GM23338 (cell line): Measurements from ENCODE around the gene GOLGA6C. TPM values are rescaled to one million over a fixed set of nuclear protein-coding genes. Genes with fewer than 3 reads are reported as not detected.
"Not testable (repeated sequence)": the region's sequence is repeated elsewhere in the genome, so short reads cannot be mapped to it uniquely, and the experiment has no call there.

Source experiments
- ATAC-seq: fragments of 200-7000 bp; cut with Tn5 transposase; 3 replicates; pipeline ENCODE4 v1.9.1; 2020
- DNase-seq: peaks from one replicate; pipeline ENCODE4 v3.0.0-alpha.2; 2015; ENCODE audit warnings: low spot score
- H2AFZ ChIP-seq: fragments of 200-600 bp; sonication (generic); 2 replicates; pipeline ENCODE4 v1.8.0; 2016; ENCODE audit warnings: antibody characterized with exemption, mild to moderate bottlenecking, moderate library complexity
- H3F3A ChIP-seq: fragments of 200-600 bp; sonication (generic); replicated peaks from 2 replicates; pipeline ENCODE4 v1.8.0; 2017; ENCODE audit warnings: antibody characterized with exemption, mixed run types, low read depth
- H3K27ac ChIP-seq: fragments of 200-600 bp; sonication (generic); 2 replicates; pipeline ENCODE4 v1.6.1; 2016; ENCODE audit warnings: low read depth
- H3K27me3 ChIP-seq: fragments of 200-600 bp; sonication (generic); 2 replicates; pipeline ENCODE4 v1.8.0; 2016; ENCODE audit warnings: mild to moderate bottlenecking, mixed run types, moderate library complexity; ENCODE audit not compliant: insufficient read depth
- H3K36me3 ChIP-seq: fragments of 200-600 bp; sonication (generic); 2 replicates; pipeline ENCODE4 v1.8.0; 2016; ENCODE audit warnings: mild to moderate bottlenecking; ENCODE audit not compliant: insufficient read depth
- H3K4me1 ChIP-seq: fragments of 200-600 bp; sonication (generic); 2 replicates; pipeline ENCODE4 v1.8.0; 2016; ENCODE audit warnings: mild to moderate bottlenecking, moderate library complexity; ENCODE audit not compliant: insufficient read depth
- H3K4me2 ChIP-seq: fragments of 200-600 bp; sonication (generic); 2 replicates; pipeline ENCODE4 v1.7.1; 2017; ENCODE audit warnings: mixed run types
- H3K4me3 ChIP-seq: fragments of 200-600 bp; sonication (generic); 2 replicates; pipeline ENCODE4 v1.6.1; 2016; ENCODE audit warnings: mixed run types
- H3K79me2 ChIP-seq: fragments of 200-600 bp; sonication (generic); replicated peaks from 2 replicates; pipeline ENCODE4 v1.8.0; 2017; ENCODE audit warnings: mild to moderate bottlenecking; ENCODE audit not compliant: insufficient read depth
- H3K9me2 ChIP-seq: fragments of 200-600 bp; sonication (generic); 2 replicates; pipeline ENCODE4 v1.8.0; 2017; ENCODE audit not compliant: insufficient read depth
- H4K20me1 ChIP-seq: fragments of 200-600 bp; sonication (generic); replicated peaks from 2 replicates; pipeline ENCODE4 v1.8.0; 2017; ENCODE audit warnings: mild to moderate bottlenecking; ENCODE audit not compliant: insufficient read depth
- H3K27ac Mint-ChIP-seq: 2 replicates; pipeline ENCODE4 v1.8.0; 2020; ENCODE audit warnings: inconsistent platforms, mild to moderate bottlenecking, moderate library complexity, mixed read lengths
- H3K27me3 Mint-ChIP-seq: 3 replicates; pipeline ENCODE4 v1.8.0; 2022; ENCODE audit warnings: low read depth, mild to moderate bottlenecking, moderate library complexity, mixed read lengths, inconsistent platforms; ENCODE audit not compliant: insufficient read depth, poor library complexity
- H3K36me3 Mint-ChIP-seq: 3 replicates; pipeline ENCODE4 v1.8.0; 2021; ENCODE audit warnings: low read depth, mild to moderate bottlenecking, inconsistent platforms, moderate library complexity, mixed read lengths
- H3K4me1 Mint-ChIP-seq: 3 replicates; pipeline ENCODE4 v1.8.0; 2020; ENCODE audit warnings: mild to moderate bottlenecking, inconsistent platforms, mixed read lengths
- H3K4me3 Mint-ChIP-seq: 3 replicates; pipeline ENCODE4 v1.8.0; 2021; ENCODE audit warnings: moderate library complexity, mild to moderate bottlenecking, inconsistent platforms, mixed read lengths
- H3K9me3 Mint-ChIP-seq: 3 replicates; pipeline ENCODE4 v1.8.0; 2020; ENCODE audit warnings: moderate library complexity, mild to moderate bottlenecking, inconsistent platforms, mixed read lengths
- CREB1 ChIP-seq: fragments of 250-450 bp; sonication (Bioruptor Pico); IDR thresholded peaks from 2 replicates; pipeline ENCODE4 v1.5.0; 2020; ENCODE audit warnings: low read depth, mild to moderate bottlenecking, moderate library complexity
- EZH2 ChIP-seq: fragments of 200-600 bp; sonication (generic); IDR thresholded peaks from one replicate; pipeline ENCODE4 v1.8.0; 2017; ENCODE audit warnings: antibody characterized with exemption, mild to moderate bottlenecking, low read depth; ENCODE audit not compliant: unreplicated experiment
- JUNB ChIP-seq: IDR thresholded peaks from one replicate; pipeline ENCODE4 v1.6.1; 2016; ENCODE audit warnings: antibody characterized with exemption; ENCODE audit not compliant: unreplicated experiment
- NANOG ChIP-seq: IDR thresholded peaks from 2 replicates; pipeline ENCODE4 v1.6.1; 2016; ENCODE audit warnings: antibody characterized with exemption, borderline replicate concordance
- STAT1 ChIP-seq: IDR thresholded peaks from one replicate; pipeline ENCODE4 v1.6.1; 2016; ENCODE audit warnings: antibody characterized with exemption; ENCODE audit not compliant: unreplicated experiment
- ZNF331 ChIP-seq: fragments of 250-450 bp; sonication (Bioruptor Pico); IDR thresholded peaks from 2 replicates; pipeline ENCODE4 v1.5.0; 2020; ENCODE audit warnings: low read depth, mild to moderate bottlenecking, moderate library complexity
- ZNF462 ChIP-seq: fragments of 250-450 bp; sonication (Bioruptor Pico); IDR thresholded peaks from 2 replicates; pipeline ENCODE4 v1.5.0; 2020; ENCODE audit warnings: mild to moderate bottlenecking, moderate library complexity
- polyA plus RNA-seq: library from polyadenylated mRNA; unstranded; fragments of >200 nt; fragmentation: Nextera tagmentation; extraction: Ambion mirVana; gene quantifications from 2 replicates; pipeline ENCODE4 v1.2.1, GENCODE V29; 2016
- total RNA-seq: library from RNA; depleted of rRNA; stranded (reverse); fragments of >200 nt; shearing (Covaris generic); gene quantifications from 2 replicates; pipeline ENCODE4 v1.2.3, GENCODE V29; 2014

The GOLGA6C gene
- total and polyA plus RNA-seq, 2 experiments from 2014 or later: 0.34 to 1.3 TPM

- Histone ChIP-seq H3K27me3 (no peaks in the 10 kb centered on the region), H3F3A (no peaks in the 10 kb centered on the region), H3K4me2 (no peak overlapping the region), H3K36me3 (no peaks in the 10 kb centered on the region), H2AFZ (0 out of 2 replicates have a peak overlapping the region, but pooled peaks have one; percentile 59), H3K27ac (no peak overlapping the region), H3K9me2 (no peaks in the 10 kb centered on the region), H4K20me1 (no peaks in the 10 kb centered on the region), H3K4me1 (peaks cover 5% of the 10 kb centered on the region; the same call in 1 of the 2 replicates), H3K4me3 (no peak overlapping the region), H3K79me2 (no peaks in the 10 kb centered on the region)
- ATAC-seq (no peak), DNase-seq (no peak)
- Mint-ChIP-seq H3K4me3 (no peak overlapping the region), H3K36me3 (no peaks in the 10 kb centered on the region), H3K27ac (no peak overlapping the region), H3K9me3 (no peaks in the 10 kb centered on the region), H3K4me1 (no peaks in the 10 kb centered on the region; the same call in 1 of the 3 replicates), H3K27me3 (peaks cover 19% of the 10 kb centered on the region)
- TF ChIP-seq STAT1 (no peak), CREB1 (no peak), ZNF462 (CRISPR knock-in tag) (no peak), EZH2 (no peak), JUNB (no peak), NANOG (no peak), ZNF331 (no peak)
Measured at GRCh38 chr15:75238150-75238549, 20.0 kb upstream of the GOLGA6C start.

- H3K4me1 ChIP-seq: peaks cover 10% of the 10 kb centered on the region
- not testable (repeated sequence) for H3K27me3 ChIP-seq, H3K36me3 ChIP-seq, H3K4me2 ChIP-seq, H3K79me2 ChIP-seq, H3K36me3 Mint-ChIP-seq, H3K4me3 Mint-ChIP-seq, H3K4me3 ChIP-seq, H3K27ac Mint-ChIP-seq, H3K9me3 Mint-ChIP-seq, ATAC-seq, H2AFZ ChIP-seq, H4K20me1 ChIP-seq, H3K9me2 ChIP-seq, H3K27ac ChIP-seq, H3F3A ChIP-seq, DNase-seq
- Mint-ChIP-seq H3K4me1 (peaks cover 22% of the 10 kb centered on the region), H3K27me3 (peaks cover 15% of the 10 kb centered on the region)
Measured at GRCh38 chr15:75245741-75246140, 12.4 kb upstream of the GOLGA6C start.

GRCh38 chr15:75248991-75249390, 9.1 kb upstream of the GOLGA6C start:
- peaks cover 40% of the 10 kb centered on the region for H3K4me1 Mint-ChIP-seq
- not testable (repeated sequence) for H3K27me3 ChIP-seq

More at GRCh38 chr15:75248991-75249390, 9.1 kb upstream of the GOLGA6C start:
- not testable (repeated sequence) for H3K36me3 ChIP-seq, H3K4me3 ChIP-seq, H3K79me2 ChIP-seq, H3K27ac ChIP-seq, H2AFZ ChIP-seq, DNase-seq, H4K20me1 ChIP-seq, H3K4me3 Mint-ChIP-seq, H3K9me3 Mint-ChIP-seq, H3K9me2 ChIP-seq, ATAC-seq, H3F3A ChIP-seq, H3K36me3 Mint-ChIP-seq, H3K27ac Mint-ChIP-seq, H3K4me2 ChIP-seq
- peaks cover 29% of the 10 kb centered on the region for H3K4me1 ChIP-seq
- peaks cover 11% of the 10 kb centered on the region for H3K27me3 Mint-ChIP-seq
